ENCODE data around the gene CAB39L. TPM values are rescaled to one million over a fixed set of nuclear protein-coding genes. Genes with fewer than 3 reads are reported as not detected.
A peak's percentile ranks its signal among the peaks of the same experiment; 100 is the strongest.

The CAB39L gene
- total RNA-seq, 1 experiment from 2014 or later = 6.6 TPM

DNA sequence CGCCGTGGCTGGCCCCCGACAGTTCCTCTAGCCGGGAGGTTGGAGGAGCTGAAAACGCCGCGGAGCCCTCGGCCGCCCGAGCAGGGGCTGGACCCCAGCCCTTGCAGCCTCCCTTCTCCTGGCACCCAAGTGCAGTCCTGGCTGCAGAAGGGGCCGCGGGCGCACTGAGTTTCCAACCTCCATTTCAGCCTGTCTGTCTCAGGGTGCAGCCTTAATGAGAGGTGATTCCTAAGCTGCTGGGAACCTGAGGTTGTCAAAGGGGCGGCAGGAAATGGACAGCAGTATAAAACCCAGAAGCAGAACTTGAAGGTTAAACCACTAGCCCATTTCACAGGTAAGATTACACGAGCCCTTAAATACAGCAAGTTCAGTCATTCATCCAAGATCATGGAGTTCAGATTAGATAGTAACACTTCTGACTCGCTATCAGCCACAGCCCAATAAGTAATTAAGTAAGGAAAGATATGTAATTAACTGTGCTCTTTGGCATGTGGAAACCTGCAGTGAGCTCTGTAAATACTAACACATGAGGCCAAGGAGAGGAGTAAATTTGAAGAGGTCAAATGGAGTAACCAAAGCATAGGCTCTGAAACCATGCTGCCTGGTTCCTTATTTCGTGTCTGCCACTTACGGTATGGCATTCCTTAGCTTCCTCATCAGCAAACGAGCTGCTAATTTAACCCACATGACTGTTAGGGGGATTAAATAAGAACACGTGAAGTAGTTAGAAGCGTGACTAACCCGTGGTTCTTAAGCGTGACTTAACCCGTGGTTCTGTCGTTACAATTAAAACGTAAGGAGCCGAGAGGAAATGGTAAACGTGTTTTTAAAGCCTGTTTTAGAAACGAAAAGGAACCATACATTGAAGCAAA, 896 bp upstream of the CAB39L start:
- ATAC-seq = peak; percentile 61
- CTCF ChIA-PET = interaction anchor here (0.7 kb wide), 1 partner anchor 49 kb away, joined by 3 read pairs; no protein-coding TSS in a partner anchor

DNA sequence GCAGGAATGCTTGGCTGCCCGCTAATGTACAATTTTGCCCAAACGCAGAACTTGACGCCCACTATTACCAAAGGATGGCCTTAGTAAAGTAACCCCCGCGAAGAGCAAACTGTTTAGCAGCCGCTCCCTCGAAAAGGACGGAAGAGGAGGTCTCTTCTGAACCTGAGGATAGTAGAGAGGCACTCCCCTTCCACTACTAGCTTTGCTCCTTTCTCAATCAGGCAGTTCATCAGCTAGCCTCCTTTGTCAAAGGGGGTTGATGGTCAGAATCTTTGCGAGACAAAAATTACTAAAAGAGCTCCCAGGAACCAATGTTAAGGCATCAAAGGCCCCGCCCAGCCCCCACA, 534 bp downstream of the CAB39L start:
- H3K4me1 ChIP-seq (ENCODE audit: control insufficient read depth, insufficient read depth, low read length) = peaks cover 12% of the 10 kb centered on the region; the same call in 1 of the 2 replicates
- no peaks in the 10 kb centered on the region for H3K27me3 ChIP-seq (ENCODE audit: control insufficient read depth, insufficient read depth, low read length)
- ATAC-seq = no peak
- DNase-seq (ENCODE audit: low read depth, low spot score) = no peak
- in situ Hi-C loops (cut with HindIII; ENCODE audit: low pct_unique_long_range_greater_than_20kb, low sequenced_read_pairs) = no loop called here
- intact Hi-C loops (cut with micrococcal nuclease; ENCODE audit: unreplicated experiment) = loop anchor here (10.0 kb wide), 1 partner anchor 161 kb away; no protein-coding TSS in a partner anchor
- peak overlapping the region; percentile 83 to 84 for H3K4me3 ChIP-seq (ENCODE audit: low read depth in 2 of 2, low read length in 2 of 2)
- TF ChIP-seq, protein P1, sequence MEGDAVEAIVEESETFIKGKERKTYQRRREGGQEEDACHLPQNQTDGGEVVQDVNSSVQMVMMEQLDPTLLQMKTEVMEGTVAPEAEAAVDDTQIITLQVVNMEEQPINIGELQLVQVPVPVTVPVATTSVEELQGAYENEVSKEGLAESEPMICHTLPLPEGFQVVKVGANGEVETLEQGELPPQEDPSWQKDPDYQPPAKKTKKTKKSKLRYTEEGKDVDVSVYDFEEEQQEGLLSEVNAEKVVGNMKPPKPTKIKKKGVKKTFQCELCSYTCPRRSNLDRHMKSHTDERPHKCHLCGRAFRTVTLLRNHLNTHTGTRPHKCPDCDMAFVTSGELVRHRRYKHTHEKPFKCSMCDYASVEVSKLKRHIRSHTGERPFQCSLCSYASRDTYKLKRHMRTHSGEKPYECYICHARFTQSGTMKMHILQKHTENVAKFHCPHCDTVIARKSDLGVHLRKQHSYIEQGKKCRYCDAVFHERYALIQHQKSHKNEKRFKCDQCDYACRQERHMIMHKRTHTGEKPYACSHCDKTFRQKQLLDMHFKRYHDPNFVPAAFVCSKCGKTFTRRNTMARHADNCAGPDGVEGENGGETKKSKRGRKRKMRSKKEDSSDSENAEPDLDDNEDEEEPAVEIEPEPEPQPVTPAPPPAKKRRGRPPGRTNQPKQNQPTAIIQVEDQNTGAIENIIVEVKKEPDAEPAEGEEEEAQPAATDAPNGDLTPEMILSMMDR (IDR thresholded peaks at IDR 0.05) = no peak
- TF ChIP-seq TCF7L2 (IDR thresholded peaks at IDR 0.05; ENCODE audit: low read depth, low read length) (no peak), POLR2AphosphoS5 (IDR thresholded peaks at IDR 0.05; ENCODE audit: low read depth, low read length) (no peak), SIN3A (IDR thresholded peaks at IDR 0.05; ENCODE audit: borderline replicate concordance, insufficient read depth, low read depth, low read length) (no peak)
- TF ChIP-seq, protein P2, sequence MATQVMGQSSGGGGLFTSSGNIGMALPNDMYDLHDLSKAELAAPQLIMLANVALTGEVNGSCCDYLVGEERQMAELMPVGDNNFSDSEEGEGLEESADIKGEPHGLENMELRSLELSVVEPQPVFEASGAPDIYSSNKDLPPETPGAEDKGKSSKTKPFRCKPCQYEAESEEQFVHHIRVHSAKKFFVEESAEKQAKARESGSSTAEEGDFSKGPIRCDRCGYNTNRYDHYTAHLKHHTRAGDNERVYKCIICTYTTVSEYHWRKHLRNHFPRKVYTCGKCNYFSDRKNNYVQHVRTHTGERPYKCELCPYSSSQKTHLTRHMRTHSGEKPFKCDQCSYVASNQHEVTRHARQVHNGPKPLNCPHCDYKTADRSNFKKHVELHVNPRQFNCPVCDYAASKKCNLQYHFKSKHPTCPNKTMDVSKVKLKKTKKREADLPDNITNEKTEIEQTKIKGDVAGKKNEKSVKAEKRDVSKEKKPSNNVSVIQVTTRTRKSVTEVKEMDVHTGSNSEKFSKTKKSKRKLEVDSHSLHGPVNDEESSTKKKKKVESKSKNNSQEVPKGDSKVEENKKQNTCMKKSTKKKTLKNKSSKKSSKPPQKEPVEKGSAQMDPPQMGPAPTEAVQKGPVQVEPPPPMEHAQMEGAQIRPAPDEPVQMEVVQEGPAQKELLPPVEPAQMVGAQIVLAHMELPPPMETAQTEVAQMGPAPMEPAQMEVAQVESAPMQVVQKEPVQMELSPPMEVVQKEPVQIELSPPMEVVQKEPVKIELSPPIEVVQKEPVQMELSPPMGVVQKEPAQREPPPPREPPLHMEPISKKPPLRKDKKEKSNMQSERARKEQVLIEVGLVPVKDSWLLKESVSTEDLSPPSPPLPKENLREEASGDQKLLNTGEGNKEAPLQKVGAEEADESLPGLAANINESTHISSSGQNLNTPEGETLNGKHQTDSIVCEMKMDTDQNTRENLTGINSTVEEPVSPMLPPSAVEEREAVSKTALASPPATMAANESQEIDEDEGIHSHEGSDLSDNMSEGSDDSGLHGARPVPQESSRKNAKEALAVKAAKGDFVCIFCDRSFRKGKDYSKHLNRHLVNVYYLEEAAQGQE (IDR thresholded peaks at IDR 0.05; ENCODE audit: insufficient read depth in 1 of 2, low read depth in 2 of 2, low read length in 1 of 2) = no peak
- TSS peak; percentile 94 for BruUV-seq (replicated peaks)
- peaks cover 4% of the 10 kb centered on the region; the same call in 1 of the 2 replicates for H3K36me3 ChIP-seq (ENCODE audit: control insufficient read depth, insufficient read depth, low read length)
- no peaks in the 10 kb centered on the region for H3K9me3 ChIP-seq (ENCODE audit: control insufficient read depth, insufficient read depth, low read depth, low read length)
- ChIA-PET POLR2A (interaction anchor here (0.6 to 0.8 kb wide), 3 partner anchors 29 to 113 kb away, joined by 3 to 6 read pairs (median 4); no protein-coding TSS in a partner anchor), CTCF (no interaction called here)
- peak overlapping the region; percentile 94 for H3K27ac ChIP-seq (ENCODE audit: low read length)

More for the DNA sequence above, 896 bp upstream of the CAB39L start:
- no peak for TF ChIP-seq POLR2AphosphoS5 (IDR thresholded peaks at IDR 0.05; ENCODE audit: low read depth, low read length)
- TF ChIP-seq, protein P1 (IDR thresholded peaks at IDR 0.05) = no peak
- TF ChIP-seq, protein P2 (IDR thresholded peaks at IDR 0.05; ENCODE audit: insufficient read depth in 1 of 2, low read depth in 2 of 2, low read length in 1 of 2) = no peak
- no peak for TF ChIP-seq TCF7L2 (IDR thresholded peaks at IDR 0.05; ENCODE audit: low read depth, low read length)
- no peak for TF ChIP-seq SIN3A (IDR thresholded peaks at IDR 0.05; ENCODE audit: borderline replicate concordance, insufficient read depth, low read depth, low read length)
- intact Hi-C loops (cut with micrococcal nuclease; ENCODE audit: unreplicated experiment) = loop anchor here (10.0 kb wide), 1 partner anchor 160 kb away; no protein-coding TSS in a partner anchor
- DNase-seq (ENCODE audit: low read depth, low spot score) = peak; percentile 48
- H3K4me3 ChIP-seq (ENCODE audit: low read depth in 2 of 2, low read length in 2 of 2) = peak overlapping the region; percentile 83 to 84
- H3K27me3 ChIP-seq (ENCODE audit: control insufficient read depth, insufficient read depth, low read length) = no peaks in the 10 kb centered on the region
- POLR2A ChIA-PET = interaction anchor here (0.9 kb wide), 1 partner anchor 1357 kb away, joined by 3 read pairs; no protein-coding TSS in a partner anchor
- peaks cover 13% of the 10 kb centered on the region; the same call in 1 of the 2 replicates for H3K4me1 ChIP-seq (ENCODE audit: control insufficient read depth, insufficient read depth, low read length)
- no peaks in the 10 kb centered on the region for H3K9me3 ChIP-seq (ENCODE audit: control insufficient read depth, insufficient read depth, low read depth, low read length)
- in situ Hi-C loops (cut with HindIII; ENCODE audit: low pct_unique_long_range_greater_than_20kb, low sequenced_read_pairs) = no loop called here
- peak overlapping the region; percentile 94 for H3K27ac ChIP-seq (ENCODE audit: low read length)
- peaks cover 4% of the 10 kb centered on the region for H3K36me3 ChIP-seq (ENCODE audit: control insufficient read depth, insufficient read depth, low read length)
- TSS peak; percentile 85 for BruUV-seq (replicated peaks)

Measured in Panc1 (cell line).